ENCODE measurements around the gene GCNT1. TPM values are rescaled to one million over a fixed set of nuclear protein-coding genes. Genes with fewer than 3 reads are reported as not detected.

Gene GCNT1
- total and polyA plus RNA-seq, 2 of the 13 experiments (the other 11 are each of a cell fraction or from before 2014, with no cell fraction given): 0.55 to 1.7 TPM

DNA sequence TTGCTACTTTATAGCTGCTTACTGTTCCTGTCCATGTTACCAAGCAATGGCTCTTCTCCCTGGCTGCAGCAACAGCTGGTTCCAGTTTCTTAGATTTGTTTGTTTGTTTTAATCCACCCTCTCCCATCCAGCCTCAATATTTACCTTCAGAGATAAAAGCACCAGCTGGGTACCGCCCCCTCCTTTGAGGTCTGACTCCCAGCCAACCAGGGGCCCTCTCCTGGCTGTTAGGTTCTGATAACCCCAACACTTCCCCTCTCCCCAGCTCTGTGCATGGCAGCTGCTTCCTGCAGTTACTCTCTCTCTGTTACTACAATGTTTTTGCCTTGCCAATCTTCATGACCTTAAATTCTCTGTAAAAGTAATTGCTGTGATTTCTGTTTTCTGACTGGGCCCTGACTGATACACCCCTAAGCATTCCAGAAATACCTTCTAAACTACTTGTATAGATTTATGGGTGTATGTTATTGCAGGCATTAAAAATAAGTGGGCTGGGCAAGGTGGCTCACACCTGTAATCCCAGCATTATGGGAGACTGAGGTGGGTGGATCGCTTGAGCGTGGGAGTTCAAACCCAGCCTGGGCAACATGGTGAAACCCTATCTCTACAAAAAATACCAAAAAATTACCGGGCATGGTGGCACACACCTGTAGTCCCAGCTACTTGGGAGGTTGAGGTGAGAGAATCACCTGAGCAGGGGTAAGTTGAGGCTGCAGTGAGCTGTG is 2.6 kb upstream of the GCNT1 start (continued):
- TF ChIP-seq, protein P1, sequence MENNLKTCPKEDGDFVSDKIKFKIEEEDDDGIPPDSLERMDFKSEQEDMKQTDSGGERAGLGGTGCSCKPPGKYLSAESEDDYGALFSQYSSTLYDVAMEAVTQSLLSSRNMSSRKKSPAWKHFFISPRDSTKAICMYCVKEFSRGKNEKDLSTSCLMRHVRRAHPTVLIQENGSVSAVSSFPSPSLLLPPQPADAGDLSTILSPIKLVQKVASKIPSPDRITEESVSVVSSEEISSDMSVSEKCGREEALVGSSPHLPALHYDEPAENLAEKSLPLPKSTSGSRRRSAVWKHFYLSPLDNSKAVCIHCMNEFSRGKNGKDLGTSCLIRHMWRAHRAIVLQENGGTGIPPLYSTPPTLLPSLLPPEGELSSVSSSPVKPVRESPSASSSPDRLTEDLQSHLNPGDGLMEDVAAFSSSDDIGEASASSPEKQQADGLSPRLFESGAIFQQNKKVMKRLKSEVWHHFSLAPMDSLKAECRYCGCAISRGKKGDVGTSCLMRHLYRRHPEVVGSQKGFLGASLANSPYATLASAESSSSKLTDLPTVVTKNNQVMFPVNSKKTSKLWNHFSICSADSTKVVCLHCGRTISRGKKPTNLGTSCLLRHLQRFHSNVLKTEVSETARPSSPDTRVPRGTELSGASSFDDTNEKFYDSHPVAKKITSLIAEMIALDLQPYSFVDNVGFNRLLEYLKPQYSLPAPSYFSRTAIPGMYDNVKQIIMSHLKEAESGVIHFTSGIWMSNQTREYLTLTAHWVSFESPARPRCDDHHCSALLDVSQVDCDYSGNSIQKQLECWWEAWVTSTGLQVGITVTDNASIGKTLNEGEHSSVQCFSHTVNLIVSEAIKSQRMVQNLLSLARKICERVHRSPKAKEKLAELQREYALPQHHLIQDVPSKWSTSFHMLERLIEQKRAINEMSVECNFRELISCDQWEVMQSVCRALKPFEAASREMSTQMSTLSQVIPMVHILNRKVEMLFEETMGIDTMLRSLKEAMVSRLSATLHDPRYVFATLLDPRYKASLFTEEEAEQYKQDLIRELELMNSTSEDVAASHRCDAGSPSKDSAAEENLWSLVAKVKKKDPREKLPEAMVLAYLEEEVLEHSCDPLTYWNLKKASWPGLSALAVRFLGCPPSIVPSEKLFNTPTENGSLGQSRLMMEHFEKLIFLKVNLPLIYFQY (CRISPR knock-in tag; IDR thresholded peaks at IDR 0.05; ENCODE audit: borderline replicate concordance): no peak
- TF ChIP-seq, protein P2, sequence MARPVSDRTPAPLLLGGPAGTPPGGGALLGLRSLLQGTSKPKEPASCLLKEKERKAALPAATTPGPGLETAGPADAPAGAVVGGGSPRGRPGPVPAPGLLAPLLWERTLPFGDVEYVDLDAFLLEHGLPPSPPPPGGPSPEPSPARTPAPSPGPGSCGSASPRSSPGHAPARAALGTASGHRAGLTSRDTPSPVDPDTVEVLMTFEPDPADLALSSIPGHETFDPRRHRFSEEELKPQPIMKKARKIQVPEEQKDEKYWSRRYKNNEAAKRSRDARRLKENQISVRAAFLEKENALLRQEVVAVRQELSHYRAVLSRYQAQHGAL (CRISPR knock-in tag; IDR thresholded peaks at IDR 0.05; ENCODE audit: not compliant biosample characterization): no peak
- TF ChIP-seq GATA4 (IDR thresholded peaks at IDR 0.05; ENCODE audit: borderline replicate concordance, low read depth) (peak; percentile 98), CREB1 (IDR thresholded peaks at IDR 0.05) (no peak), CREB1 (CRISPR knock-in tag; IDR thresholded peaks at IDR 0.05) (no peak; the same call in 1 of the 2 replicates), BCL6 (CRISPR knock-in tag; IDR thresholded peaks at IDR 0.05) (peak; percentile 88), ARNT2 (CRISPR knock-in tag; IDR thresholded peaks at IDR 0.05; ENCODE audit: low read depth) (0 out of 2 replicates have a peak, but pooled peaks have one; percentile 22), HDAC1 (CRISPR knock-in tag; IDR thresholded peaks at IDR 0.05) (peak; percentile 60; the same call in 1 of the 2 replicates), NR2F2 (IDR thresholded peaks at IDR 0.05; ENCODE audit: borderline replicate concordance, low read depth) (peak; percentile 88), POGZ (CRISPR knock-in tag; IDR thresholded peaks at IDR 0.05) (0 out of 2 replicates have a peak, but pooled peaks have one; percentile 13), NFIC (IDR thresholded peaks at IDR 0.05; ENCODE audit: low read length) (0 out of 2 replicates have a peak, but pooled peaks have one; percentile 48), ASH2L (IDR thresholded peaks at IDR 0.05; ENCODE audit: insufficient read length, low read depth, low read length) (no peak), RAD21 (CRISPR knock-in tag; IDR thresholded peaks at IDR 0.05) (no peak), SAP130 (CRISPR knock-in tag; IDR thresholded peaks at IDR 0.05; ENCODE audit: low read depth) (peak; percentile 68)
- TF ChIP-seq, protein P3, sequence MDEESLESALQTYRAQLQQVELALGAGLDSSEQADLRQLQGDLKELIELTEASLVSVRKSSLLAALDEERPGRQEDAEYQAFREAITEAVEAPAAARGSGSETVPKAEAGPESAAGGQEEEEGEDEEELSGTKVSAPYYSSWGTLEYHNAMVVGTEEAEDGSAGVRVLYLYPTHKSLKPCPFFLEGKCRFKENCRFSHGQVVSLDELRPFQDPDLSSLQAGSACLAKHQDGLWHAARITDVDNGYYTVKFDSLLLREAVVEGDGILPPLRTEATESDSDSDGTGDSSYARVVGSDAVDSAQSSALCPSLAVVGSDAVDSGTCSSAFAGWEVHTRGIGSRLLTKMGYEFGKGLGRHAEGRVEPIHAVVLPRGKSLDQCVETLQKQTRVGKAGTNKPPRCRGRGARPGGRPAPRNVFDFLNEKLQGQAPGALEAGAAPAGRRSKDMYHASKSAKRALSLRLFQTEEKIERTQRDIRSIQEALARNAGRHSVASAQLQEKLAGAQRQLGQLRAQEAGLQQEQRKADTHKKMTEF (CRISPR knock-in tag; IDR thresholded peaks at IDR 0.05): peak; percentile 72
- TF ChIP-seq, protein P4, sequence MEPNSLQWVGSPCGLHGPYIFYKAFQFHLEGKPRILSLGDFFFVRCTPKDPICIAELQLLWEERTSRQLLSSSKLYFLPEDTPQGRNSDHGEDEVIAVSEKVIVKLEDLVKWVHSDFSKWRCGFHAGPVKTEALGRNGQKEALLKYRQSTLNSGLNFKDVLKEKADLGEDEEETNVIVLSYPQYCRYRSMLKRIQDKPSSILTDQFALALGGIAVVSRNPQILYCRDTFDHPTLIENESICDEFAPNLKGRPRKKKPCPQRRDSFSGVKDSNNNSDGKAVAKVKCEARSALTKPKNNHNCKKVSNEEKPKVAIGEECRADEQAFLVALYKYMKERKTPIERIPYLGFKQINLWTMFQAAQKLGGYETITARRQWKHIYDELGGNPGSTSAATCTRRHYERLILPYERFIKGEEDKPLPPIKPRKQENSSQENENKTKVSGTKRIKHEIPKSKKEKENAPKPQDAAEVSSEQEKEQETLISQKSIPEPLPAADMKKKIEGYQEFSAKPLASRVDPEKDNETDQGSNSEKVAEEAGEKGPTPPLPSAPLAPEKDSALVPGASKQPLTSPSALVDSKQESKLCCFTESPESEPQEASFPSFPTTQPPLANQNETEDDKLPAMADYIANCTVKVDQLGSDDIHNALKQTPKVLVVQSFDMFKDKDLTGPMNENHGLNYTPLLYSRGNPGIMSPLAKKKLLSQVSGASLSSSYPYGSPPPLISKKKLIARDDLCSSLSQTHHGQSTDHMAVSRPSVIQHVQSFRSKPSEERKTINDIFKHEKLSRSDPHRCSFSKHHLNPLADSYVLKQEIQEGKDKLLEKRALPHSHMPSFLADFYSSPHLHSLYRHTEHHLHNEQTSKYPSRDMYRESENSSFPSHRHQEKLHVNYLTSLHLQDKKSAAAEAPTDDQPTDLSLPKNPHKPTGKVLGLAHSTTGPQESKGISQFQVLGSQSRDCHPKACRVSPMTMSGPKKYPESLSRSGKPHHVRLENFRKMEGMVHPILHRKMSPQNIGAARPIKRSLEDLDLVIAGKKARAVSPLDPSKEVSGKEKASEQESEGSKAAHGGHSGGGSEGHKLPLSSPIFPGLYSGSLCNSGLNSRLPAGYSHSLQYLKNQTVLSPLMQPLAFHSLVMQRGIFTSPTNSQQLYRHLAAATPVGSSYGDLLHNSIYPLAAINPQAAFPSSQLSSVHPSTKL (CRISPR knock-in tag; IDR thresholded peaks at IDR 0.05): peak; percentile 92
- TF ChIP-seq, protein P5, sequence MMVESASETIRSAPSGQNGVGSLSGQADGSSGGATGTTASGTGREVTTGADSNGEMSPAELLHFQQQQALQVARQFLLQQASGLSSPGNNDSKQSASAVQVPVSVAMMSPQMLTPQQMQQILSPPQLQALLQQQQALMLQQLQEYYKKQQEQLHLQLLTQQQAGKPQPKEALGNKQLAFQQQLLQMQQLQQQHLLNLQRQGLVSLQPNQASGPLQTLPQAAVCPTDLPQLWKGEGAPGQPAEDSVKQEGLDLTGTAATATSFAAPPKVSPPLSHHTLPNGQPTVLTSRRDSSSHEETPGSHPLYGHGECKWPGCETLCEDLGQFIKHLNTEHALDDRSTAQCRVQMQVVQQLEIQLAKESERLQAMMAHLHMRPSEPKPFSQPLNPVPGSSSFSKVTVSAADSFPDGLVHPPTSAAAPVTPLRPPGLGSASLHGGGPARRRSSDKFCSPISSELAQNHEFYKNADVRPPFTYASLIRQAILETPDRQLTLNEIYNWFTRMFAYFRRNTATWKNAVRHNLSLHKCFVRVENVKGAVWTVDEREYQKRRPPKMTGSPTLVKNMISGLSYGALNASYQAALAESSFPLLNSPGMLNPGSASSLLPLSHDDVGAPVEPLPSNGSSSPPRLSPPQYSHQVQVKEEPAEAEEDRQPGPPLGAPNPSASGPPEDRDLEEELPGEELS (CRISPR knock-in tag; IDR thresholded peaks at IDR 0.05): peak; percentile 96
